ENCODE measurements around the gene TPCN2.

Gene TPCN2

GRCh38 chr11:69010361-69010891 lies 38.3 kb upstream of the TPCN2 start:
- no peak for DNase-seq (ENCODE audit: low read depth in 2 of 2)

GRCh38 chr11:69010964-69011623 lies 37.6 kb upstream of the TPCN2 start:
- DNase-seq (ENCODE audit: low read depth in 2 of 2): peak in 1 of 2 donors; percentile 23

GRCh38 chr11:69011624-69012091 lies 37.1 kb upstream of the TPCN2 start:
- no peak for DNase-seq (ENCODE audit: low read depth in 2 of 2)

GRCh38 chr11:69012092-69013008 lies 36.4 kb upstream of the TPCN2 start:
- no peak for DNase-seq (ENCODE audit: low read depth in 2 of 2)

GRCh38 chr11:69013009-69013951 lies 35.5 kb upstream of the TPCN2 start, which contains the start of gene MRGPRF:
Gene MRGPRF (minus strand): TSS chr11:69013246. CDS start chr11:69009901, 3,345 bp downstream.
- DNase-seq (ENCODE audit: low read depth in 2 of 2): no peak

- DNase-seq (ENCODE audit: low read depth in 2 of 2): no peak
Observed at GRCh38 chr11:69014084-69014851, 34.5 kb upstream of the TPCN2 start.

GRCh38 chr11:69014898-69015549 lies 33.7 kb upstream of the TPCN2 start:
- DNase-seq (ENCODE audit: low read depth in 2 of 2): no peak

- DNase-seq (ENCODE audit: low read depth in 2 of 2): no peak
Observed at GRCh38 chr11:69017951-69018350, 30.8 kb upstream of the TPCN2 start.

- DNase-seq (ENCODE audit: low read depth in 2 of 2): no peak
Observed at GRCh38 chr11:69018924-69019323, 29.8 kb upstream of the TPCN2 start.

- no peak for DNase-seq (ENCODE audit: low read depth in 2 of 2)
Observed at GRCh38 chr11:69022260-69022659, 26.5 kb upstream of the TPCN2 start.

- DNase-seq (ENCODE audit: low read depth in 2 of 2): no peak
Observed at GRCh38 chr11:69024509-69024908, 24.2 kb upstream of the TPCN2 start.

- no peak for DNase-seq (ENCODE audit: low read depth in 2 of 2)
Observed at GRCh38 chr11:69027704-69028372, 20.9 kb upstream of the TPCN2 start.

- no peak for DNase-seq (ENCODE audit: low read depth in 2 of 2)
Observed at GRCh38 chr11:69030301-69030700, 18.4 kb upstream of the TPCN2 start.

GRCh38 chr11:69032833-69033232 lies 15.9 kb upstream of the TPCN2 start:
- DNase-seq (ENCODE audit: low read depth in 2 of 2): no peak

GRCh38 chr11:69033431-69033830 lies 15.3 kb upstream of the TPCN2 start:
- no peak for DNase-seq (ENCODE audit: low read depth in 2 of 2)

- no peak for DNase-seq (ENCODE audit: low read depth in 2 of 2)
Observed at GRCh38 chr11:69034123-69034867, 14.4 kb upstream of the TPCN2 start.

- no peak for DNase-seq (ENCODE audit: low read depth in 2 of 2)
Observed at GRCh38 chr11:69035150-69035945, 13.4 kb upstream of the TPCN2 start.

- no peak for DNase-seq (ENCODE audit: low read depth in 2 of 2)
Observed at GRCh38 chr11:69035946-69036340, 12.8 kb upstream of the TPCN2 start.

Measured in stimulated activated CD4-positive, alpha-beta T cell treated with anti-CD3 and anti-CD28 coated beads, Interleukin-15, amount 100 ng/mL, for 48 hours (primary cell).